ENCODE data around the gene TCP1. TPM values are rescaled to one million over a fixed set of nuclear protein-coding genes. Genes with fewer than 3 reads are reported as not detected.

TCP1 gene
- 141 and 146 TPM in 2 replicates for polyA plus RNA-seq (2013)

DNA sequence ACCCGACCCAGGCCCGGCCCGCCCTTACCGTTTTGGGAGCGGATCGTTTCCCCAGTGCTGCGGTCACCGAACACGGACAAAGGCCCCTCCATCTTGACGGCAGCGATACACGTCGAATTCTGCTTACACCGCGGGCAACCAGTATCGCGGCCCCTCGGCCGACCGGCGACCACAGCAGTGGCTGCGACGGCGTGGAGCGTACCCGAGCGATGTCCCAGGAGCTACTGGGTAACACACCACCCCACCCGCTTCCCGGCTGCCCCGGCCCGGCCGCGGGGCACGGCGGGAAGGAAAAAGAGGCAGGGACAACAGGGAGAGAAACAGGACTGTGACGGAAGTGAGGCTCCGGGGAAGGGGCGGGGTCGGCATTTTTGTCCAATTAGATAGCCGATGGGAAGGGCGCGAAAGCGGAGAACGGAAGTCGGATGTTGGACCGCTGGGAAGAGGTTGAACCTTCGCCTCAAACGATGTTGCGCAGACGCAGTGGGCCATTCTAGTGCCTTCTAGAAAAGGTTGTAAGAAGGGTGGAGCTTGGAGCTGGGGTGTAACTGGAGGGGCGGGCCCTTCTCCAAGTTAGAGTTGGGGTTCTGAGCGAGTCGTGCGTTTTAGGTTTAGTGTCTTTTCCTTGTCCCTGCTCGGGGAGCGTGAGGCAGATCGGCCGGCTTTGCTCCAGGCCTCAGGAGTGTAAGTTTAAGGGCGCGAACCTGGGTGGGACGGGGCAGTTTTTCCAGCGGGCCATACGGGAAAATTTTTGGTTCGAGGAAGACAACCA, at the start of gene TCP1:
Gene TCP1, minus strand, starts transcription at position 226 of the 772 bp plus-strand sequence. Its CDS starts 134 bp downstream, at position 92.
- Histone ChIP-seq H2AK5ac (ENCODE audit: low read length) (peak within 1 kb of the TSS; percentile 27), H3K27ac (ENCODE audit: low read depth, low read length) (peak within 1 kb of the TSS; percentile 80), H3K4ac (ENCODE audit: low read depth, low read length) (peak within 1 kb of the TSS; percentile 99), H3K4me1 (ENCODE audit: control insufficient read depth in 1 of 2, insufficient read depth in 2 of 2, low read length in 2 of 2) (peaks cover 7 to 9% of the 10 kb centered on the region in 2 experiments), H3K27me3 (ENCODE audit: insufficient read depth, low read length) (no peaks in the 10 kb centered on the region), H3K36me3 (ENCODE audit: control insufficient read depth in 1 of 2, insufficient read depth in 2 of 2, low read length in 2 of 2) (peaks cover 8 to 9% of the 10 kb centered on the region in 2 experiments), H2AFZ (ENCODE audit: insufficient read depth, low read length, poor library complexity) (peak within 1 kb of the TSS; percentile 68), H4K12ac (ENCODE audit: low read depth, low read length) (peak within 1 kb of the TSS; percentile 73), H3K4me2 (ENCODE audit: low read length) (peak within 1 kb of the TSS; percentile 84), H2BK12ac (ENCODE audit: low read length) (no peak within 1 kb of the TSS), H3K4me3 (ENCODE audit: low read depth, low read length) (peak within 1 kb of the TSS; percentile 100), H3K23ac (ENCODE audit: low read length) (no peak within 1 kb of the TSS), H3K79me1 (ENCODE audit: low read length) (peaks cover 14% of the 10 kb centered on the region), H3K14ac (ENCODE audit: low read length) (peak within 1 kb of the TSS; percentile 78), H4K8ac (ENCODE audit: low read depth, low read length) (peak within 1 kb of the TSS; percentile 79), H4K91ac (ENCODE audit: low read depth, low read length) (peak within 1 kb of the TSS; percentile 76), H2BK5ac (ENCODE audit: low read depth, low read length, poor library complexity) (peak within 1 kb of the TSS; percentile 71), H3K9me3 (ENCODE audit: insufficient read depth, low read depth, low read length) (no peaks in the 10 kb centered on the region), H3K9ac (ENCODE audit: low read length) (peak within 1 kb of the TSS; percentile 99), H3K18ac (ENCODE audit: low read length) (peak within 1 kb of the TSS; percentile 81), H2BK120ac (ENCODE audit: insufficient read depth, low read length, poor library complexity) (peak within 1 kb of the TSS; percentile 59), H3K79me2 (ENCODE audit: control insufficient read depth, insufficient read depth, low read length, poor library complexity) (peaks cover 26% of the 10 kb centered on the region)
- DNase-seq, result peak; percentile 100
- WGBS (ENCODE audit: extremely low coverage, insufficient coverage, insufficient read length), result no CpG with 5 or more reads among the region's 64 CpGs

DNA sequence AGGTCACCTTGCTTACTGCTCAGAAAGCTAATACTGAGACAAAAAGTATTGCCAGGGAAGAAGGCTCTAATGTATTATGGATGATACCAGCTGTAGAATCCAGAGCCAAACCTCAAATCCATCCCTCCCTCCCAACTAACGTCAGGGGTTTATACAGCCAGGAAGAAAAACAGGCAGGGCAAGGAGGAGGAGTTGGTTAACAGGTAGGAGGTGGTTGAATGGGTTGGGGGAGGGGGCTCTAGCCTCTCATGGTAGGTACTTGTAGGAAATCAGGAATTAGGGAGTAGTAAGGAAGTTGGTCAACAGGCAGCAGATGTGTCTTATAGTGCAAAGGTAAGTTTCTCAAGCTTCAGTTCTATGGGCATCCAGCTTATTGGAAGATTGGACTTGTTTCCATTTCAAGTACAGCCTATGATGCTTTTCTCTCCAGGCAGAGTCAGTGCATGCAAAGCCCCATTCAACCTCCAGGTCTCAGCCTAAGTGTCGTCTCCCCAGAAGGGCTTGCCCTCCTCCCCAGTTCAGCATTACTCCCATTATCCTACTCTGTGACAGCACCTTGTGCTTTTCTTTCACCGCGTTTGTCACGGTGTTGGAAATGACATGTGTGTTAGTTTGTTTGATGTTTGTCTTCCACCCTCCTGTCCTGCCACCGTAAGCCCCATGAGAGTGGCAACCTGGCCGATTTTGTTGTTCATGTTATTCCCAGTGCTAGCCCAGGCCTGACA, 48.8 kb upstream of the TCP1 start:
- no peak overlapping the region for H3K27ac ChIP-seq (ENCODE audit: low read depth, low read length)
- WGBS (ENCODE audit: extremely low coverage, insufficient coverage, insufficient read length), result no CpG with 5 or more reads among the region's 7 CpGs
- no peak overlapping the region for H2AFZ ChIP-seq (ENCODE audit: insufficient read depth, low read length, poor library complexity)
- no peak overlapping the region for H3K4ac ChIP-seq (ENCODE audit: low read depth, low read length)
- no peaks in the 10 kb centered on the region for H3K36me3 ChIP-seq (ENCODE audit: control insufficient read depth in 1 of 2, insufficient read depth in 2 of 2, low read length in 2 of 2)
- H2BK12ac ChIP-seq (ENCODE audit: low read length), result no peak overlapping the region
- no peaks in the 10 kb centered on the region for H3K27me3 ChIP-seq (ENCODE audit: insufficient read depth, low read length)
- H3K18ac ChIP-seq (ENCODE audit: low read length), result no peak overlapping the region
- no peak overlapping the region for H3K4me3 ChIP-seq (ENCODE audit: low read depth, low read length)
- H3K79me1 ChIP-seq (ENCODE audit: low read length), result no peaks in the 10 kb centered on the region
- no peak overlapping the region for H4K91ac ChIP-seq (ENCODE audit: low read depth, low read length)
- no peaks in the 10 kb centered on the region for H3K4me1 ChIP-seq (ENCODE audit: control insufficient read depth in 1 of 2, insufficient read depth in 2 of 2, low read length in 2 of 2)
- no peak overlapping the region for H2AK5ac ChIP-seq (ENCODE audit: low read length)
- H3K9ac ChIP-seq (ENCODE audit: low read length), result no peak overlapping the region
- no peak for DNase-seq
- no peaks in the 10 kb centered on the region for H3K79me2 ChIP-seq (ENCODE audit: control insufficient read depth, insufficient read depth, low read length, poor library complexity)
- H2BK120ac ChIP-seq (ENCODE audit: insufficient read depth, low read length, poor library complexity), result no peak overlapping the region
- no peak overlapping the region for H4K8ac ChIP-seq (ENCODE audit: low read depth, low read length)
- H3K9me3 ChIP-seq (ENCODE audit: insufficient read depth, low read depth, low read length), result no peaks in the 10 kb centered on the region
- no peak overlapping the region for H3K14ac ChIP-seq (ENCODE audit: low read length)
- no peak overlapping the region for H4K12ac ChIP-seq (ENCODE audit: low read depth, low read length)
- no peak overlapping the region for H3K23ac ChIP-seq (ENCODE audit: low read length)
- H2BK5ac ChIP-seq (ENCODE audit: low read depth, low read length, poor library complexity), result no peak overlapping the region
- no peak overlapping the region for H3K4me2 ChIP-seq (ENCODE audit: low read length)

DNA sequence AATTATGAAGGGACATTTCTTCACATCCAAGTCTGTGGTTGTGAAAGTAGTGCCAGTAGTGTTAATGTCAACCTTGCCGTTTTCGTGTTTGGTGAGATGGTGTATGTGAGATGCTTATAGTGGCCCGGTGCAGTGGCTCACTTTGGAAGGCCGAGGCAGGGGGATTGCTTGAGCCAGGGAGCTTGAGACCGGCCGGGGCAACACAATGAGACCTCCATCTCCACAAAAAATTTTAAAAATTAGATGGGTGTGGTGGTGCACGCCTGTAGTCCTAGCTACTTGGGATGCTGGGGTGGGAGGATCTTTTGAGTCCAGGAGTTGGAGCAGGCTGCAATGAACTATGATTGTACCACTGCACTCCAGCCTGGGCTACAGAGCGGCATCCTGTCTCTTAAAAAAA, 48.1 kb upstream of the TCP1 start:
- no peaks in the 10 kb centered on the region for H3K4me1 ChIP-seq (ENCODE audit: control insufficient read depth in 1 of 2, insufficient read depth in 2 of 2, low read length in 2 of 2)
- no peak overlapping the region for H2BK12ac ChIP-seq (ENCODE audit: low read length)
- H3K4me2 ChIP-seq (ENCODE audit: low read length), result no peak overlapping the region
- H3K4me3 ChIP-seq (ENCODE audit: low read depth, low read length), result no peak overlapping the region
- H3K79me1 ChIP-seq (ENCODE audit: low read length), result no peaks in the 10 kb centered on the region
- no peak overlapping the region for H2AK5ac ChIP-seq (ENCODE audit: low read length)
- no peak for DNase-seq
- H3K27me3 ChIP-seq (ENCODE audit: insufficient read depth, low read length), result no peaks in the 10 kb centered on the region
- H3K27ac ChIP-seq (ENCODE audit: low read depth, low read length), result no peak overlapping the region
- H3K18ac ChIP-seq (ENCODE audit: low read length), result no peak overlapping the region
- no peak overlapping the region for H4K8ac ChIP-seq (ENCODE audit: low read depth, low read length)
- H3K36me3 ChIP-seq (ENCODE audit: control insufficient read depth in 1 of 2, insufficient read depth in 2 of 2, low read length in 2 of 2), result no peaks in the 10 kb centered on the region
- WGBS (ENCODE audit: extremely low coverage, insufficient coverage, insufficient read length), result no CpG with 5 or more reads among the region's 8 CpGs
- H2AFZ ChIP-seq (ENCODE audit: insufficient read depth, low read length, poor library complexity), result no peak overlapping the region
- no peak overlapping the region for H4K91ac ChIP-seq (ENCODE audit: low read depth, low read length)
- H2BK120ac ChIP-seq (ENCODE audit: insufficient read depth, low read length, poor library complexity), result no peak overlapping the region
- H3K79me2 ChIP-seq (ENCODE audit: control insufficient read depth, insufficient read depth, low read length, poor library complexity), result no peaks in the 10 kb centered on the region
- H3K23ac ChIP-seq (ENCODE audit: low read length), result no peak overlapping the region
- H3K4ac ChIP-seq (ENCODE audit: low read depth, low read length), result no peak overlapping the region
- no peak overlapping the region for H3K9ac ChIP-seq (ENCODE audit: low read length)
- H3K14ac ChIP-seq (ENCODE audit: low read length), result no peak overlapping the region
- no peak overlapping the region for H2BK5ac ChIP-seq (ENCODE audit: low read depth, low read length, poor library complexity)
- H4K12ac ChIP-seq (ENCODE audit: low read depth, low read length), result no peak overlapping the region
- H3K9me3 ChIP-seq (ENCODE audit: insufficient read depth, low read depth, low read length), result no peaks in the 10 kb centered on the region

DNA sequence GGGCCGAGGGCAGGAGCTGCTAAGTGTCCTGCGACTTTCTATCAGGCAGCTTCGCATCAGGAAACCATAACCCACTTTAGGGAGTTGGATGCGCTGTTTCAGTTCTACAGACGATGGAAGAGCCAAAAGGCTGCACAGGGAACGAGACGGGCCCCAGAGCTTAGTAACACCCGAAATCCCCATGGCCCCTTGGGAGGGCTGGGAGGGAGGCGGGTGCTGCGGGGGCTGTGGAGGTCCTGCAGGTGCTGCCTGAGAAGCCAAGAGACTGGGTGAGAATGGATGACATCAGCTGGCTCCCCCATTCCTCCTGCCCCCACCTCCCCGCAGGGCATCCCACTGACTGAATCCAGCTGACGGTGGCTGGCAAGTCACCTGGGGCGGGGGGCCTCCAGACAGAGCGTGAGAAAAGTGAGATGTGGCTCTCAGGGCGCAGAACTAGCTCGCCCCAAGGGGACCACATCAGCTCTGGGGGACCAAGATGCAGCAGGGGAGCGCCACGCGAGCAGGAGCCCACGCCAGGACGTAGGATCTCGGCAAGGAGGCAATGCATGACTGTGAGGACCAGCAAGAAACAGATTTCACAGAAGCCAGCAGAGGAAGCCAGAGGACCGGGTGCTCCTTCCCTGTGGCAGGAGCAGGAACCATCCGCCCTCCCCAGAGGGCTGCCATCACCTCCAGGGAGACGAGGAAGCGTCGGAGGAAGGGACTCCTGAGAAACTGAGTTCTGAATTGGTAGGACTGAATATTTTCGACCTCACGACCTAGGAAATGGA, 47.5 kb upstream of the TCP1 start:
- no peak overlapping the region for H4K91ac ChIP-seq (ENCODE audit: low read depth, low read length)
- H3K27ac ChIP-seq (ENCODE audit: low read depth, low read length), result no peak overlapping the region
- no peak overlapping the region for H2BK12ac ChIP-seq (ENCODE audit: low read length)
- H3K4me1 ChIP-seq (ENCODE audit: control insufficient read depth in 1 of 2, insufficient read depth in 2 of 2, low read length in 2 of 2), result no peaks in the 10 kb centered on the region
- H3K36me3 ChIP-seq (ENCODE audit: control insufficient read depth in 1 of 2, insufficient read depth in 2 of 2, low read length in 2 of 2), result no peaks in the 10 kb centered on the region
- no peaks in the 10 kb centered on the region for H3K9me3 ChIP-seq (ENCODE audit: insufficient read depth, low read depth, low read length)
- H3K14ac ChIP-seq (ENCODE audit: low read length), result no peak overlapping the region
- H3K79me2 ChIP-seq (ENCODE audit: control insufficient read depth, insufficient read depth, low read length, poor library complexity), result no peaks in the 10 kb centered on the region
- DNase-seq, result no peak
- no peak overlapping the region for H3K4me2 ChIP-seq (ENCODE audit: low read length)
- no peak overlapping the region for H4K12ac ChIP-seq (ENCODE audit: low read depth, low read length)
- no peak overlapping the region for H3K9ac ChIP-seq (ENCODE audit: low read length)
- H3K18ac ChIP-seq (ENCODE audit: low read length), result no peak overlapping the region
- no peak overlapping the region for H2AK5ac ChIP-seq (ENCODE audit: low read length)
- H3K79me1 ChIP-seq (ENCODE audit: low read length), result no peaks in the 10 kb centered on the region
- H2BK120ac ChIP-seq (ENCODE audit: insufficient read depth, low read length, poor library complexity), result no peak overlapping the region
- H4K8ac ChIP-seq (ENCODE audit: low read depth, low read length), result no peak overlapping the region
- H3K4ac ChIP-seq (ENCODE audit: low read depth, low read length), result no peak overlapping the region
- no peak overlapping the region for H3K4me3 ChIP-seq (ENCODE audit: low read depth, low read length)
- no peak overlapping the region for H2BK5ac ChIP-seq (ENCODE audit: low read depth, low read length, poor library complexity)
- no peak overlapping the region for H2AFZ ChIP-seq (ENCODE audit: insufficient read depth, low read length, poor library complexity)
- no CpG with 5 or more reads among the region's 29 CpGs for WGBS (ENCODE audit: extremely low coverage, insufficient coverage, insufficient read length)
- no peaks in the 10 kb centered on the region for H3K27me3 ChIP-seq (ENCODE audit: insufficient read depth, low read length)
- no peak overlapping the region for H3K23ac ChIP-seq (ENCODE audit: low read length)

All from trophoblast cell (in vitro differentiated cells and primary cell).